Glomerular visceral epithelial cell (primary cell): Measurements from ENCODE around the gene PFKL.
A peak's percentile ranks its signal among the peaks of the same experiment; 100 is the strongest.

Experiments used
- DNase-seq: peaks from one replicate; pipeline ENCODE4 v3.0.0-alpha.2; 2016; ENCODE audit errors: extremely low spot score

The PFKL gene

GRCh38 chr21:44294391-44295162 lies 5.3 kb upstream of the PFKL start:
- peak; percentile 13 for DNase-seq

GRCh38 chr21:44295163-44295573 lies 4.7 kb upstream of the PFKL start:
- no peak for DNase-seq

GRCh38 chr21:44295646-44296045 lies 4.2 kb upstream of the PFKL start:
- no peak for DNase-seq

GRCh38 chr21:44296103-44296519 lies 3.7 kb upstream of the PFKL start:
- DNase-seq: no peak

GRCh38 chr21:44296916-44297315 lies 2.9 kb upstream of the PFKL start:
- DNase-seq: no peak

GRCh38 chr21:44297525-44298290 lies 2.1 kb upstream of the PFKL start:
- peak; percentile 84 for DNase-seq

- DNase-seq: no peak
These were observed 1.6 kb upstream of the PFKL start for GRCh38 chr21:44298301-44298700.

- DNase-seq: peak; percentile 13
These were observed 782 bp upstream of the PFKL start for GRCh38 chr21:44299085-44299457.

- DNase-seq: peak; percentile 65
These were observed 558 bp downstream of the PFKL start for GRCh38 chr21:44300262-44300959.

GRCh38 chr21:44301141-44301540 lies 1.3 kb downstream of the PFKL start:
- DNase-seq: no peak

GRCh38 chr21:44301961-44302406 lies 2.1 kb downstream of the PFKL start:
- DNase-seq: peak; percentile 18

GRCh38 chr21:44302573-44303401 lies 2.9 kb downstream of the PFKL start:
- peak; percentile 24 for DNase-seq

- peak; percentile 52 for DNase-seq
These were observed 3.7 kb downstream of the PFKL start for GRCh38 chr21:44303490-44303981.

- DNase-seq: no peak
These were observed 4.3 kb downstream of the PFKL start for GRCh38 chr21:44304011-44304616.

GRCh38 chr21:44304877-44305293 lies 5.0 kb downstream of the PFKL start:
- DNase-seq: peak; percentile 49

GRCh38 chr21:44305691-44306090 lies 5.8 kb downstream of the PFKL start:
- no peak for DNase-seq

- no peak for DNase-seq
These were observed 7.3 kb downstream of the PFKL start for GRCh38 chr21:44306936-44307704.

GRCh38 chr21:44310628-44311507 lies 11.0 kb downstream of the PFKL start:
- DNase-seq: no peak

- no peak for DNase-seq
These were observed 12.2 kb downstream of the PFKL start for GRCh38 chr21:44312089-44312488.
